Activated CD4-positive, CD25-positive, alpha-beta regulatory T cell treated with anti-CD3 and anti-CD28 coated beads, Interleukin-2, amount 50 U/mL, for 24 hours (primary cell): ENCODE results near the gene GPER1.
"Not testable (repeated sequence)": the region's sequence is repeated elsewhere in the genome, so short reads cannot be mapped to it uniquely, and the experiment has no call there.

Experiments used
- ATAC-seq, 2 donors: fragments of 150-1000 bp; cut with Tn5 transposase; one replicate each; pipeline ENCODE4 v1.10.0; 2021; ENCODE audit warnings: mild to moderate bottlenecking in 1 of 2, moderate library complexity in 1 of 2

GPER1 gene

DNA sequence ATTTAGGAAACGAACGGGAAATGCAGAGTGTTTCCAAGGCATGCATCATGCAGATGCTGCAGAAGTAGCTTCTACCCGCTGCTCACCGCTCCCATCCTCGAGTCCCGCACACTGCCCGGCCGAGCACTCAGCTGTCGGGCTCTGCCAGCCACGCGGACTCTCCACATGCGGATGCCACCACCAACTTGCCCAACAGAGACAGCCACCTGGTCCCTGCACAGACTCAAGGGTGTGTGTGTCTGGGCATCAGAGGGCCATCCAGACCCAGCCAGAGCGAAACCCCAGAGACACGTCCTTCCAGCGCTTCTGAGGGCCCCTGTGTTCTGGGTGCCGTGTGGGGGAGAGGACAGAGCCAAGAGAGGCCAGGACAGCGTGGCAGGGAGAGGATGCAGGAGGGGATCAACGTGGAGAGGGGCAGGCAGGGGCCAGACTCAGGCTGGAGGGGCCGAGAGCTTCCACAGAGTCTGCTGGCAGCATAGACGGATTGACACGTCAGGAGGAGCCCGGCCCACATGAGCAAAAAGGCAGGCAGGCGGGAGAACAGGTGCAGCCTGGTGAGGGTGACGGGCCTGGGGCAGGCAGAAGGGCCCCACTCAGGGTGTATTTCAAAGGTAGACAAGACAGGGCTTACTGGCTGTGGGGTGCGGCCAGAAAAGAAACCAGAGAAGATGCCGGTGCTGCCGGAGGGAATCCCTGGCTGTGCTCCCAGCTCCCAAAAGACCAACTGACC, 18.3 kb downstream of the GPER1 start:
- ATAC-seq, result no peak

DNA sequence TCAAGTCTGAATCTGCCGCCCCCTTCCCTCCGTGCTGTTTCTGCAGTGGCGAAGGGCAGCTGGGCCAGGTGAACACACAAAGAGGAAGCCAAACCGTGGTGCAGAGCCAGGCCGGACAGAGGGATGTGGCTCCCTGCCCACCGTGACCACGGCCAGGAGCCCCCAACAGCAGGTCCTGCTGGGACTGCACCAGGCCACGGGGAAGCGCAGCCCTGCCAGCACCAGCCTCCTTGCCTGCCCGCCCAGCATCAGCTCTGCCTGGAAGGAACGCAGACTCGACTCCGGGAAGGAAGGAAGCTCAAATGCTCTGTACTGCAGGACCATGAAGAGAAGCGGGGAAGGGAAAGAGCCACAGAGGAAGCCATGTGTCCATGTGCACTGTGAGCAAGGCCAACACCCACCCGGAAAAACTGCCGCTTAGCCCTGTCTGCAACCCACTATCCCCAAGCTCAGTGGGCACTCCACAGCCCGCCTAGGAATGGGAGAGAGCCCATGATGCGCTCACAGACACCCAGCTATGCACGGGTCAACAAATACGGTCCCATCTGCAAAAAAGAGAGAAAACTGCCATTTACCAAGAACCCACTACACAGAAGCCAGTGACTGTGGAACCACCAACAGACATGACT, 19.0 kb downstream of the GPER1 start:
- no peak for ATAC-seq

DNA sequence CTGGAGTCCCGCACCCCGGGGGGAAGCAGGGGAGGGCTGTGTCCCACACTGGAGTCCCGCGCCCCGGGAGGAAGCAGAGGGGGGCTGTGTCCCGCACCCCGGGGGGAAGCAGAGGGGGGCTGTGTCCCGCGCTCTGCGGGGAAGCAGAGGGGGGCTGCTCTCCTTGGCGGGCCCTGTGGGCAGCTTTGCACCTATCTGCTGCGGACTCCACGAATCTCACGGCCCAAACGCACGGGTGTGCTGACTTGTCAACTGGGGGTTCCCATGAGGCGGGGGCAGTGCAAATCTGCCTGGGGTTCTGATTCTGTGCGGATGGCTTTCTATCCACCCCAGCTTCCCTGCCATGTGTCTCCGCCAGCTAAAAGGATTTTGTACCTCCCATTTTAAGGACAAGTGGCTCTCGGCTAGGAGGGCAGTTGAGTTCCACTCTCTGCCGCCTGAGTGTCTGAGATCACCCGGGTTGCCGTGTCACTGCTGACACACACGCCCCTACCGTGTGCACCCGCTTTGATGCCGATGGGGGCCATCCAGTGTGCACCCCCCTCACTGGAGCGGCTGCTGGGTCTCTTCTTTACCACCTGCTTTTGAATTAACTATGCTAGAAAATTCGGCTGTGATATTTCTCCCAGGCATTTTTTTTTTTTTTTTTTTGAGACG, 20.5 kb downstream of the GPER1 start:
- no peak for ATAC-seq

DNA sequence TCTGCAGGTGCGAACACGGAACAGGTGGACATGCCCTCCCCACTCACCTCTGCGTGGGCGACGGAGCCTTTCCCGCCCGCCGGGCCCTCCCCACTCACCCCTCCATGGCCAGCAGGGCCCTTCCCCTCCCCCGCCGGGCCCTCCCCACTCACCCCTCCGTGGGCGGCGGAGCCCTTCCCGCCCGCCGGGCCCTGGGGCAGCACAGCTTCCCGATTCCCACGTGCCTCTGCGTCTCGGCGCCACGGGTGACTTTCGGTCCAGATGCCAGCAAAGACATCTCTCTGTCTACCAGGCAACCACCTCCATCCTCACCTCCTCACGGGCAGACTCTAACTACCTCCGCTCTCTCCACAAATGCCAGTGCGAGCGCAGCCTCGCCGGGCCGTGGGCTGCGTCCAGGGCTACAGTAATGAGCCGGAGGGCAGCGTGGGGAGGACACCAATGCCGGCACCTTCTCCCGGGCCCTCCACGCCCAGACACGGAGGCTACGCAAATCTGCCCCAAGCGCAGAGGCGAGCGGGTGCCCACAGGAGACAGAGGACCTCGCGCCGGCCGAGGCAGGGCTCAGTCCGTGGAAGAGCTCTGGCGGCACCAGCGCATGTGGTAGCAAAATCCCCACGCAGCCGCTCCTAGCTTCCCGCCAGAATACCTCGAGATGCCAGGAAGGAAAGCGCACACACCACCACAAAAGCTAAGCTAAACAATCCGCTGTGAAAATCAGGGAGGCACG, 21.8 kb downstream of the GPER1 start:
- no peak for ATAC-seq

DNA sequence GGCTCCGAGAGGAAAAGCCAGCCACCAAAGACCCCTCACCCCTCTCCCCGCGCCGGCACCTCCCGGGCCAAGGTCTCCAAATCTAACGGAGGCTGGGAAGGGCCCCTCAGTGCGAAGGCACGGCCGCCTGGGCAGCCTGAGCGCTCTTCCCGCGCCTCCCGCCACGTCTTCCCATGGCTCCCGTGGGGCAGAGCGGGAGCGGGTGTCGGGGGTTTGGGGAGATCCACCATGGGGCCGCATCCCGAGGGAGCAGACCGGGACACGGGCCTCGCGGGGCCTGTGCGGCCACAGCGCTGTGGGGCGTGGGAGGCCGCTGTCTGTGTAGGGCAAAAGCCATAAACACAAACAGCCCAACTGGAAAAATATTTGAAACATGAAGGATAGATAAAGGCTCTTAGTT, 22.4 kb downstream of the GPER1 start:
- ATAC-seq, result no peak

DNA sequence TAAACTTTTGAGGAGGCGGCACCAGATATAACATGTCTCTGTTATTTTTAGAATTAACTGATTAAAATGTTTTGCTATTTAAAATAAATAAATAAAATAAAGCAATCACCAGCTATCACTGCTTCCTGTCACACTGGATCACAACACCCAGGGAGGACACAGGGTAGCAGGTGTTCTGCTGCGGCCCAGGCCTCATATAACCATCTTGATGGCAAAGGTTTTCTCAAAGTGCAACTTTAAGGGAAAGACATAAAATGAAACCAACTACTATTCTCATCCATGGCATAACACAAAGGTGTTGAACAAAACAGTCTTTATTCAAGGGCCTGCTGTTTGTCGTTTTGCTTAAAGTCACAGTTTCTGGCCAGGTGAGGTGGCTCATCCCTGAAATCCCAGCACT, 23.2 kb downstream of the GPER1 start:
- no peak for ATAC-seq

DNA sequence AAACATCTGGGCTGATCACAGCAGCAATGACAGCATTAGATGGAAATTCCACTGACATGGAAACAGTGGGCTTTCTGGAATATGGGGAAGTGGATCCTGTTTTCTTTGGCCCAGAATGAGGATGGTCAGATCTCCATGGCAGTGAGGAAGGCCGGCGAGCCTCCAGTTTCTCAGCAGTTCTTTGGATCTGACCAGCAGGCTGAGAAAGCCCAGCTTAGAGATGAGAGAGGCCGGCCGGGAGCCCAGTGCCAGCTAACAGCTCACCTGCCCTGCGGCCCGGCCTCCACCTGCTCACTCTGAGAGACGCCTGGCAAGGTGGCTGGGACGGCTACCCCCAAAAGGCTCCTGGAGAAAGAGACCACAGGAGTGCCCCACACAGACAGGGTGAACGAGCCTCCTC, 24.2 kb downstream of the GPER1 start:
- ATAC-seq, result no peak

DNA sequence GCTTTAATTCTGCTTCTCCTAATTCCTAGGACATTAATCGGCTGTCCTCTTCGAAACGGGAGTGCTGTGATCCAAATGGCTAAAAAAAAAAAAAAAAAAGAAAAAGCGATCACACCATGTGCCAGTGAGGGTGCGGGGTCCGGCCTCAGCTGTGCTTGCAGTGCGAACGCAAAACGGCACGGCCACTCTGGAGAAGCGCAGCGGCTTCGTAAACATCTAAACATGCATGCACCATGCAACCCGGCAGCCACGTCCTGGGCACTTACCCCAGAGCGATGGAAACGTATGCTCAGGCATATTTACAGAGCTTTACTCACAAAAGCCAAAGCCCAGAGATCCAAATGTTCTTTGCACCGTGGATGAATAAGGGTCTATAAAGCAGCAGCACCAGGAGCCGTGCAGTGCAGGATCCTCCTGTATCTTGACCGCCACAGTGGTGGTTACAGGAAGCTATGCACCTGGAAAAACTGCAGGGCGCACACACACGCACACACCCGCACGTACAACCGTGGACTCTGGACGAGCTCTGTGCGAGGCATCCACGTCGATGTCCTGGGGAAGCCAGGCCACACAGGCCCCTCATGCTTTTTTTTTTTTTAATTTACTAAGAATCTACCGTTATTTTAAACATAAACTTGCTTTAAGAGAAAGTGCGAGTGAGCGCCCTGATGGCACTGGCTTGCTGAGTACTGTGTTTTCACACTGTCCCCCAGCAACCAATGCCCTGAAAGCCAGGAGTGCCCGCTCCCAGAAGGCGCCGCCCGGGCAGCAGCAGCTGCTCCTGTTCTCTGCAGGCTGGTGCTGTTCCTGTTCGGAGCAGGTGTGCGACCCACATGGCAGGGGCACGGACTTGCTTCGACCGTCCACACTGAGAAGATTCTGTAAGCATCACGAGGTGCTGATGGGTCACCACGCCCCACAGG, 25.0 kb downstream of the GPER1 start:
- no peak for ATAC-seq

DNA sequence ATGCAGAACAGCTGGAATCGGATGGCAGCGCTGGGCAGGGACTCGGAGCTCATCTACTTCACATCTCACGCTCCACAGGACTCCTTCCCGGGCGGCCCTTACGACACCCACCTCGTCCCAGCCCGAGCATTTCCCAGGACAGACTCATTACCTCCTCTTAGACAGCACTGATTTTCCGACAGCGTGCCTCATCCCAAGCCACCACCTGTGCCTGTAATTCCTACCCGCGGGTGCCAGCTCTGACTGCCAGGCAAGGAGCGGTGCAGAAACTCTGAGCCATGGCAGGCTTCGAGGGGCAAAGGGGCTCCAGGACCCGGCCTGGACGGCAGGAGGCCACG, 25.6 kb downstream of the GPER1 start:
- no peak for ATAC-seq

DNA sequence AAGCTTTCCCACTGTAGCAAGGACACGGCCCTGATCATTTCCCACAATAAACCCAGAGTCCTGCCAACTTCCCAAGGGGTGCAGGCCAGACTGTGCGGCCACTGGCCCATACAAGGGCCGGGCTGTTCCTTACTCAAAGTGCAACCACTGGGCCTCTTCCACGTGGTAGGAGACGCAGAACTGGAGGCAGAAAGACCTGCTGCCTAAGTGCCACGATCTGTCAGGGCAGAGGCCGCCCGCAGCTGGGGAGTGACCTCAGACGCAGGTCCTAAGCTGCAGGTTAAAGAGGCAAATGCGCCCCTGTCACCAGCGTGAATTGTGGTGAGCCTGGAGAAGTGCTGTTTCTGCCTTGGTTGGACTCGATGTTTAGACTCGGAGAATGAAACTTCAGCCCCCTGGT, 26.2 kb downstream of the GPER1 start:
- ATAC-seq, result no peak

DNA sequence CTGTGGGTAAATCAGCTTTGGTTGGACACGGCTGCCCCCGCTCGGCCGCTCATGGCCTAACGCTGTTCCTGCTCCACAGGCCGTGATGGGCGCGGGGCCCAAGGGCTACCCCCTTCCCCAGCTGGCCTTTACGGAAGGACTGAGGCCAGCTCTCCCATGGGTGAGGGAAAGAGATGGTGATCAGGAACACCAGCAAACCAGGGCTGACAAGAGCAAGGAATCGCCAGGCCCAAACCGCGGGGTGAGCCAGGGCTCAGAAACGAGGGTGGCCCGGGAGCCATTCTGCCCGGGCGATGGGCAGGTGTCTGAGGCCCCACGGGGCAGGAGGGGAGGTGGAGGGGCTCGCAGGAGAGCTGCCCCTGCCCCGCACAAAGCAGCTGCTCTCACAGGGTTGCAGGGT, 26.6 kb downstream of the GPER1 start:
- ATAC-seq, result no peak

DNA sequence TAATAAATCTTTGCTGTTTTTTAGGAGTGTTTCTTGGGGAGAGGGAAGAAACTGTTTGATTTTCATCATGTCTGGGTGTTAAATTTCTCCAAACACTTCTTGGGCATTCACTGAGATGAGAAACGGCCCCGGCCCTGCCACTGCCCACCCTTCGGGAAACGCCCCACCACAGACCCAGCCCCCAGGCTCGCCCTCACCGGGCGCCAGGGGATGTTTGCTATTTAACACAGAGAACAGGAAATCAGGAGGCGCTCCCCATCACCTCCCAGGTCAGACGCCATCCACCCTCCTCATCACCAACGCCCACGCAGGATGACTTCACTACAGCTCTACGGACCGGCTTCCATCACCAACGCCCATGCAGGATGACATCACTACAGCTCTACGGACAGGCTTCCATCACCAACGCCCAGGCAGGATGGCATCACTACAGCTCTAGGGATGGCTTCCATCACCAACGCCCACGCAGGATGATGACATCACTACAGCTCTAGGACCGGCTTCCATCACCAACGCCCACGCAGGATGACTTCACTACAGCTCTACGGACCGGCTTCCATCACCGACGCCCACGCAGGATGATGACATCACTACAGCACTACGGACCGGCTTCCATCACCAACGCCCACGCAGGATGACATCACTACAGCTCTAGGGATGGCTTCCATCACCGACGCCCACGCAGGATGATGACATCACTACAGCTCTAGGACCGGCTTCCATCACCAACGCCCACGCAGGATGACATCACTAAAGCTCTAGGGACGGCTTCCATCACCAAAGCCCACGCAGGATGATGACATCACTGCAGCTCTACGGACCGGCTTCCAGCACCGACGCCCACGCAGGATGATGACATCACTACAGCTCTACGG, 27.5 kb downstream of the GPER1 start:
- ATAC-seq, result not testable (repeated sequence)

DNA sequence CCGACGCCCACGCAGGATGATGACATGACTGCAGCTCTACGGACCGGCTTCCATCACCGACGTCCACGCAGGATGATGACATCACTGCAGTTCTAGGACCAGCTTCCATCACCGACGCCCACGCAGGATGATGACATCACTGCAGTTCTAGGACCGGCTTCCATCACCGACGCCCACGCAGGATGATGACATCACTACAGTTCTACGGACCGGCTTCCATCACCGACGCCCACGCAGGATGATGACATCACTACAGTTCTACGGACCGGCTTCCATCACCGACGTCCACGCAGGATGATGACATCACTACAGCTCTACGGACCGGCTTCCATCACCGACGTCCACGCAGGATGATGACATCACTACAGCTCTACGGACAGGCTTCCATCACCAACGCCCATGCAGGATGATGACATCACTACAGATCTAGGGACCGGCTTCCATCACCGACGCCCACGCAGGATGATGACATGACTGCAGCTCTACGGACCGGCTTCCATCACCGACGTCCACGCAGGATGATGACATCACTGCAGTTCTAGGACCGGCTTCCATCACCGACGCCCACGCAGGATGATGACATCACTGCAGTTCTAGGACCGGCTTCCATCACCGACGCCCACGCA, 28.6 kb downstream of the GPER1 start:
- ATAC-seq, result not testable (repeated sequence)

DNA sequence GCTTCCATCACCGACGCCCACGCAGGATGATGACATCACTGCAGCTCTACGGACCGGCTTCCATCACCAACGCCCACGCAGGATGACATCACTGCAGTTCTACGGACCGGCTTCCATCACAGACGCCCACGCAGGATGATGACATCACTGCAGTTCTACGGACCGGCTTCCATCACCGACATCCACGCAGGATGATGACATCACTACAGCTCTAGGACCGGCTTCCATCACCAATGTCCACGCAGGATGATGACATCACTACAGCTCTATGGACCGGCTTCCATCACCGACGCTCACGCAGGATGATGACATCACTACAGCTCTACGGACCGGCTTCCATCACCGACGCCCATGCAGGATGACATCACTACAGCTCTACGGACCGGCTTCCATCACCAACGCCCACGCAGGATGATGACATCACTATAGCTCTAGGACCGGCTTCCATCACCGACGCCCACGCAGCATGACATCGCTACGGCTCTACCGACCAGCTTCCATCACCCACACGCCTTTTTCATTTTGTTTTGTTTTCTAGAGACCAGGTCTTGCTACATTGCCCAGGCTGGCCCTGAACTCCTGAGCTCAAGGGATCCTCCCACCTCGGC, 29.5 kb downstream of the GPER1 start:
- ATAC-seq, result no peak

DNA sequence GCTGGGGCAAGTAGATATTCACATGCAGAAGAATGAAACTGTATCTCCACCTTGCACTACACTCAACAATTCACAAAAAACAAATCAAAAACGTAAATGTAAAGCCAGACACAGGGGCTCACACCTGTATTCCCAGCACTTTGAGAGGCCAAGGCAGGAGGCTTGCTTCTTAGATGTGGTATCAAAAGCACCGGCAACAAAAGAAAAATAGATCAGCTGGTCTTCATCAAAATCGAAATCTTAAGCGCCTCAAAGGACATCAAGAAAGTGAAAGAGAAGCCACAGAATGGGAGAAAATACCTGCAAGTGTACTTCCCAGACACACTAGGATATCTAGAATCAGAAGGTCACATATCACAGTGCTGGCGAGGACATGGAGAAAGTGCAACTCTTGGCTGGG, 31.3 kb downstream of the GPER1 start:
- ATAC-seq, result no peak

DNA sequence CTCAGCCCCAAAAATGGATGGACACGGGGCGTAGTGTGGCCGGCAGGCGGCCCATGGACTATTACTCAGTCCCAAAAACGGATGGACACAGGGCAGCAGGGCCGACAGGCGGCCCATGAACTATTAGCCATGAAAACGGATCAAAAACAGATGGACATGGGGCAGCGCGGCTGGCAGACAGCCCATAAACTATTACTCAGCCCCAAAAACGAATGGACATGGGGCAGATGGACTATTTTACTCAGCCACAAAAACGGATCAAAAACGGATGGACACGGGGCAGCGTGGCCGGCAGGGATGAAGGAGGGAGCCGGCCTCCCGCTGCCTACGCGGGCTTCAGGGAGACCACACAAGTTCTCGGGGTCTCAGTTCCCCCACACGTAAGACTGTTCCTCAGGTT, 32.9 kb downstream of the GPER1 start:
- no peak for ATAC-seq

DNA sequence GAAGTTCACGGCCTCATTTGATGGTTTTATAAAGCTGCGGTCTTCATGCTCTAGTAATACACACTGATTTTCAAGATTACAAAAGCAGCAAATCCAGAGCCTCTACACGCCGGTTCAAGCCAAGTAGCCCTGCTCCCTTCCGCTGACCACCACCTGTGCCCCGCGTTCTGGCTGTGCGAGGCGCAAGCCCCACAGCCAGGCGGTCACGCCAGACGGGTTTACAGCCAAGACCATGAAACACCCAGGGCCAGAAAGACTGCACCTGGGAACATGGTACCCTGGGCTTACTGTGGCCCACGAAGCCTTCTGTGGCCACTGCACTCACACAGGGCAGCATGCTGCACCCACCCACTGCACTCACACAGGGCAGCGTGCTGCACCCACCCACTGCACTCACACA, 33.6 kb downstream of the GPER1 start:
- ATAC-seq, result no peak

DNA sequence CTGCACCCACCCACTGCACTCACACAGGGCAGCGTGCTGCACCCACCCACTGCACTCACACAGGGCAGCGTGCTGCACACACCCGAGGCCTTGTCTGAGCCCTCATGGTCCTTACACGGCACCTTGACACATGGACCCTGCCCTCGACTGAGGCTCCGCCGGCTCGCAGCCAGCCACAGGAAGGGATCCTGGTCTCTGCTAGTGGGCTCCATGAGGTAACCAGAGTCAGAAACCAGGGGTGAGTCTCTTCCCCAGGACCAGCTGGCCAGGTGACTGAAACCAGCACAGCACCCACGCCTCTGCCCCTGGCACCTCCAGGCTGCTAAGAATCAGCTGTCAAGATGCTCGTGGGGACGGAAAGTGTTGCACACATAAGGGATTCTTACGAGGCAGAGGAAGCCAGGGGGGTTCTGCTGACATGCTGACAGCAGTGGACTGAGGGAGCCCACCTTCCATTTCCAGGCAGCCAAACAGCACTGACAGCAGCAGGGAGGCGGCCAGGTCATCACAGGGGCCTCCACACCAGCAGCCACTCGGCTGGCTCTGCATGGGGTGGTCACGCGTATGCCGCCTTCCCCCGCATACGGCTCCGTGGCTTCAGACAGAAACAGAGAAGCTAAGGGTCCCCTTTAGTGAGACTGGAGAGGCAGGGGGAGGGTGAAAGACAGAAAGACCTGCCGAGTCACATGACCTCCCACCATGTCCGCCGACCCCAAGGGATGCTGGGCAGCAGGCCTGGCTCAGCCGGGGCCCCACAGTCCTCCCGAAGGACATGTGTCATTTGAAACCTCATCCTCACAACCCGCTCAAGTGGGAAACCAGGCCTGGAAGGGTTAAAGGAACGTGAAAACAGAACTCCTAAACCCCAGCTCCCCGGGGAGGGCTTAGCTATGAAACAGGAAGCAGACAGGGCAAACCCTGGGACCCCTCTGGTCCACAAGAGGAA, 34.2 kb downstream of the GPER1 start:
- no peak for ATAC-seq

DNA sequence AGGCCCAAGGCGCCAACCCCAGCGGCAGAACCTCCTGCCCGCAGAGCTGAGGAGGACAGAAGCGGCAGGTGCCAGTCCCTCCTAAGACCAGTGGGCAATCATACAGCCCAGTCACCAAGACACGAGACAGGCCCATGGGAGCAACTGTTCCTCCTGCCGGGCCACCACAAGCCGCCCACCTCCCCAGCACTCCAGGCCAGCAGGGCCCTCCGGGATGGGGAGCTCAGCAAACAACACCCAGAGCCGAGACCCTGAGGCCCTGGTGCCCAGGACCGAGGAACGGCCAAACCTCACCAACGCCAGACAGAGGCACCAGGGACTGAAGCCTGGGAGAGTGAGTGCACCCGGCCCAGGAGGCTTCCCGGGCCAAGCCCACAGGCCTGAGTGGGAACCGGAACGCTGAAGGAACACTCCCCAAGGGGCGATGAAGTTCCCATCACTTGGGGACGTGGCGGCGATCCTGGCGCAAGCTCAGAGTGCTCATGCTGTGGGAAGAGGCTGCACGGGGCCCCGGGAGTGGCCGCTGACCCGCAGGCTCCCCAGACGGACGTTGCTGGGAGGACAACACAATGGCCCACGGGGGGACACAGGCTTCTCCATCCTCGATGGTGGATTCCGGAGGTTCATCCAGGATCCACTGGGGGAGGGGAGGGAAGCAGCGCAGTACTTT, 35.1 kb downstream of the GPER1 start:
- ATAC-seq, result no peak
